NAMALWA (cell line): ENCODE results near the gene THBS2.
"Not testable (repeated sequence)": the region's sequence is repeated elsewhere in the genome, so short reads cannot be mapped to it uniquely, and the experiment has no call there.

Source experiments
- DNase-seq: peaks from one replicate; pipeline ENCODE4 v3.0.0-alpha.2; 2015; ENCODE audit warnings: low spot score

THBS2 gene

GRCh38 chr6:169183233-169183632 is 70.4 kb downstream of the THBS2 start:
- DNase-seq: no peak

- not testable (repeated sequence) for DNase-seq
Measured at GRCh38 chr6:169179831-169180230, 73.8 kb downstream of the THBS2 start.

- DNase-seq: no peak
Measured at GRCh38 chr6:169177516-169178166, 76.0 kb downstream of the THBS2 start.

GRCh38 chr6:169176361-169176991 is 77.2 kb downstream of the THBS2 start:
- DNase-seq: no peak

- no peak for DNase-seq
Measured at GRCh38 chr6:169175360-169175887, 78.2 kb downstream of the THBS2 start.

GRCh38 chr6:169174516-169175359 is 78.9 kb downstream of the THBS2 start:
- no peak for DNase-seq

- no peak for DNase-seq
Measured at GRCh38 chr6:169173532-169174268, 79.9 kb downstream of the THBS2 start.

GRCh38 chr6:169172946-169173345 is 80.7 kb downstream of the THBS2 start:
- DNase-seq: no peak

- no peak for DNase-seq
Measured at GRCh38 chr6:169172456-169172855, 81.2 kb downstream of the THBS2 start.

GRCh38 chr6:169171951-169172350 is 81.7 kb downstream of the THBS2 start:
- no peak for DNase-seq

GRCh38 chr6:169171016-169171415 is 82.6 kb downstream of the THBS2 start:
- DNase-seq: no peak

- no peak for DNase-seq
Measured at GRCh38 chr6:169170583-169170955, 83.1 kb downstream of the THBS2 start.

- no peak for DNase-seq
Measured at GRCh38 chr6:169169941-169170582, 83.6 kb downstream of the THBS2 start.

- no peak for DNase-seq
Measured at GRCh38 chr6:169169375-169169774, 84.3 kb downstream of the THBS2 start.

GRCh38 chr6:169168706-169169105 is 84.9 kb downstream of the THBS2 start:
- no peak for DNase-seq

GRCh38 chr6:169168302-169168630 is 85.4 kb downstream of the THBS2 start:
- no peak for DNase-seq

GRCh38 chr6:169167581-169168301 is 85.9 kb downstream of the THBS2 start:
- DNase-seq: no peak

GRCh38 chr6:169166896-169167580 is 86.6 kb downstream of the THBS2 start:
- no peak for DNase-seq
